Heart left ventricle (tissue), 16 donors: ENCODE results near the gene GLYR1. TPM values are rescaled to one million over a fixed set of nuclear protein-coding genes. Genes with fewer than 3 reads are reported as not detected.

ENCODE experiments used
- ATAC-seq, 4 donors: fragments of 200-7000 bp; cut with Tn5 transposase; one replicate each; pipeline ENCODE4 v1.9.1; 2020 to 2022; ENCODE audit warnings: moderate library complexity in 4 of 4, mild to moderate bottlenecking in 3 of 4, moderate number of reproducible peaks in 1 of 4
- DNase-seq, 5 donors: peaks; one replicate each; pipeline ENCODE4 v3.0.0-alpha.2; 2020
- H3K27ac ChIP-seq, 12 donors: fragments of 200-600 bp; sonication (generic) in 4 of 12; one replicate each; pipeline versions ENCODE4 v1.5.0 to v1.8.0; 2016 to 2022; ENCODE audit warnings: mild to moderate bottlenecking in 2 of 12
- H3K27me3 ChIP-seq, 9 donors: fragments of 200-600 bp; sonication (generic) in 2 of 9; one replicate each; pipeline versions ENCODE4 v1.5.1 to v1.8.0; 2016 to 2022; ENCODE audit warnings: mild to moderate bottlenecking in 3 of 9
- H3K36me3 ChIP-seq, 9 donors: fragments of 200-600 bp; sonication (generic) in 2 of 9; one replicate each; pipeline versions ENCODE4 v1.5.0 to v1.8.0; 2018 to 2022; ENCODE audit warnings: mild to moderate bottlenecking in 2 of 9
- H3K4me1 ChIP-seq, 12 donors: fragments of 200-600 bp; sonication (generic) in 4 of 12; one replicate each; pipeline versions ENCODE4 v1.5.0 to v1.8.0; 2016 to 2022; ENCODE audit warnings: mild to moderate bottlenecking in 3 of 12
- H3K4me3 ChIP-seq, 12 donors: fragments of 200-600 bp; sonication (generic) in 4 of 12; one replicate each; pipeline versions ENCODE4 v1.5.0 to v1.8.0; 2017 to 2022; ENCODE audit warnings: mild to moderate bottlenecking in 9 of 12, moderate library complexity in 4 of 12
- H3K9me3 ChIP-seq, 12 donors: fragments of 200-600 bp; sonication (generic) in 4 of 12; one replicate each; pipeline versions ENCODE4 v1.5.0 to v1.8.0; 2016 to 2022; ENCODE audit warnings: mild to moderate bottlenecking in 1 of 12
- POLR2A ChIP-seq, 2 donors: fragments of 450-650 bp; IDR thresholded peaks; one replicate each; pipeline ENCODE4 v1.6.1; 2017; ENCODE audit warnings: antibody characterized with exemption in 2 of 2, mild to moderate bottlenecking in 2 of 2, moderate library complexity in 2 of 2
- WGBS, 4 donors: extraction: QIAGEN DNeasy Blood & Tissue Kit in 2 of 4; methylation state at CpG; one replicate each; pipeline versions ENCODE4 v1.1.5 to v1.1.7; 2013 to 2018; 5-methylcytosine and 5-hydroxymethylcytosine counted together
- intact Hi-C, 10 donors: fragments of 100-400 bp; cut with DNase I; formaldehyde crosslinking; loops; one replicate each; pipeline versions ENCODE4 v1.11.1 to v1.14.2; 2022
- polyA plus RNA-seq, 2 donors: library from polyadenylated mRNA; stranded (reverse); fragments of 200-250 nt; gene quantifications; one replicate each; pipeline ENCODE4 v1.2.3, GENCODE V29; 2013
- total RNA-seq, 9 donors: library from RNA; depleted of rRNA in 2 of 9; stranded (reverse); fragments of >200 nt in 2 of 9; fragmentation: NEBNext Ultra II Directional in 3 of 9; extraction: Animal tissue kit (Norgen Biotek cat#: 25700) in 3 of 9; gene quantifications; one replicate each; pipeline versions ENCODE4 v1.1.0 to v1.2.4, GENCODE V29; 2016 to 2023
- TF ChIP-seq, protein P1 (sequence below), 12 donors: fragments of 200-600 bp; sonication (generic) in 4 of 12; IDR thresholded peaks; one replicate each; pipeline versions ENCODE4 v1.5.0 to v1.8.0; 2018 to 2022; ENCODE audit warnings: antibody characterized with exemption in 12 of 12, mild to moderate bottlenecking in 5 of 12
- donor health status: ischemic (EF 13 %, LVEDD 7.1; RV severe dilation, severe dysfunction).
- donor health status: healthy with polysubstance abuse.
- donor health status: DM: no; HTN: yes; CAD: no.
- donor health status: DM: no; HTN: no; CAD: no.
- donor health status: ischemic (EF 25% LVEDD 6.9; RV normal size, moderate dysfunction).
- donor health status: ischemic (EF 25% LVEDD 5.7; RV mildly dilated, moderate dysfunction).
- donor health status: healthy.
- donor health status: DM: yes; HTN: yes; CAD: no.
- donor health status: ischemic (EF 35%, LVEDD 5.7; RV mildly dilated, moderate dysfunction).
- donor health status: nonischemic (EF 11% LVEDD 7.7; RV severe dilation, severe dysfunction).
- donor health status: DM: yes; HTN: yes; CAD: no.
- donor health status: PGD.
- donor health status: ischemic (EF 29% LVEDD 5.4; RV normal size, mild dysfunction).
- donor health status: nonischemic (EF 23%, LVEDD 6.1; RV moderate dilation, normal function).

GLYR1 gene
- total and polyA plus RNA-seq, 11 donors: 51.3 to 96.6 (median 74.9) TPM

GRCh38 chr16:4780235-4780634 is 66.9 kb downstream of the GLYR1 start:
- intact Hi-C loops: no loop called here

GRCh38 chr16:4778050-4778392 is 69.1 kb downstream of the GLYR1 start:
- H3K27me3 ChIP-seq: no peaks in the 10 kb centered on the region
- DNase-seq (no peak), ATAC-seq (no peak)
- H3K4me1 ChIP-seq: no peaks in the 10 kb centered on the region
- H3K27ac ChIP-seq: no peak overlapping the region
- 86 to 90% (median 89%) methylated on average over 4 to 5 of the region's 5 CpGs for WGBS, 4 donors
- no peak overlapping the region for H3K4me3 ChIP-seq
- intact Hi-C loops: no loop called here
- TF ChIP-seq, protein P1, sequence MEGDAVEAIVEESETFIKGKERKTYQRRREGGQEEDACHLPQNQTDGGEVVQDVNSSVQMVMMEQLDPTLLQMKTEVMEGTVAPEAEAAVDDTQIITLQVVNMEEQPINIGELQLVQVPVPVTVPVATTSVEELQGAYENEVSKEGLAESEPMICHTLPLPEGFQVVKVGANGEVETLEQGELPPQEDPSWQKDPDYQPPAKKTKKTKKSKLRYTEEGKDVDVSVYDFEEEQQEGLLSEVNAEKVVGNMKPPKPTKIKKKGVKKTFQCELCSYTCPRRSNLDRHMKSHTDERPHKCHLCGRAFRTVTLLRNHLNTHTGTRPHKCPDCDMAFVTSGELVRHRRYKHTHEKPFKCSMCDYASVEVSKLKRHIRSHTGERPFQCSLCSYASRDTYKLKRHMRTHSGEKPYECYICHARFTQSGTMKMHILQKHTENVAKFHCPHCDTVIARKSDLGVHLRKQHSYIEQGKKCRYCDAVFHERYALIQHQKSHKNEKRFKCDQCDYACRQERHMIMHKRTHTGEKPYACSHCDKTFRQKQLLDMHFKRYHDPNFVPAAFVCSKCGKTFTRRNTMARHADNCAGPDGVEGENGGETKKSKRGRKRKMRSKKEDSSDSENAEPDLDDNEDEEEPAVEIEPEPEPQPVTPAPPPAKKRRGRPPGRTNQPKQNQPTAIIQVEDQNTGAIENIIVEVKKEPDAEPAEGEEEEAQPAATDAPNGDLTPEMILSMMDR (IDR thresholded peaks at IDR 0.05): no peak
- TF ChIP-seq POLR2A (IDR thresholded peaks at IDR 0.05): no peak
- H3K36me3 ChIP-seq: no peaks in the 10 kb centered on the region
- H3K9me3 ChIP-seq: no peaks in the 10 kb centered on the region

More at GRCh38 chr16:4780235-4780634, 66.9 kb downstream of the GLYR1 start:
- Histone ChIP-seq H3K4me3 (no peak overlapping the region), H3K9me3 (no peaks in the 10 kb centered on the region), H3K27me3 (no peaks in the 10 kb centered on the region), H3K27ac (no peak overlapping the region), H3K4me1 (no peaks in the 10 kb centered on the region), H3K36me3 (no peaks in the 10 kb centered on the region)
- WGBS, 4 donors: 84 to 92% (median 88%) methylated on average over 4 of the region's 4 CpGs
- no peak for DNase-seq
- TF ChIP-seq POLR2A (IDR thresholded peaks at IDR 0.05): no peak
- TF ChIP-seq, protein P1 (IDR thresholded peaks at IDR 0.05): no peak
- no peak for ATAC-seq

DNA sequence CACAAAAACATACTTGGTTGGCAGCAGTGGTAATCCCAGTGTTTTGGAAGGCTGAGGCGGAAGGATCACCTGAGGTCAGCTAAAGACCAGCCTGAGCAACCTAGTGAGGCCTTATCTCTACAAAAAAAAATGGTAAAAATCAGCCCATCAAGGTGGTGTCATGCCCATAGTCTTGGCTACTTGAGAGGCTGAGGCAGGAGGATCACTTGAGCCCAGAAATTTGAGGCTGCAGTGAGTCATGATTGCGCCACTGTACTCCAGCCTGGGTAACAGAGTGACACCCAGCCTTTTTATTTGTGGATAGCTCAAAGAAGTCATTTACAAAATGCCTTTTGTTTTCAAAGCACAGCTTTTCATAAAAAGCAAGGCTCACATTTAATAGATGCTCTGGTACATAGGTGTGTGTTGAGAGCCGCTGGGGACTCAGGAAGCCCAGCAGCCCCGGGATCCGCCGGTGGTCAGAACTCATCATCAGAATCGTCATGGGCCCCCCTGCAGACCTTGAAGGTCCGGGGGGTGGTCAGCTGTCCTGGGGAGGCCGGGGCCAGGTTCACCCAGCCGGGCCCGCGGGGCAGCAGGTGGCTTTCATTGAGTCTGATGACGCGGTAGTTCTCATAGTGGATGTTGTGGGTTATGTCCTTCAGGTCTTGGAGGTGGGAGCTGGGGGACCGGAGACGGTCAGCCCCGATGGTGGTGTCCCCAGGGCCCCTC is 69.6 kb downstream of the GLYR1 start:
- no peaks in the 10 kb centered on the region for H3K27me3 ChIP-seq
- WGBS, 4 donors: 71 to 87% (median 85%) methylated on average over 10 to 17 of the region's 17 CpGs
- TF ChIP-seq POLR2A (IDR thresholded peaks at IDR 0.05): no peak
- TF ChIP-seq, protein P1 (IDR thresholded peaks at IDR 0.05): no peak
- no peaks in the 10 kb centered on the region for H3K9me3 ChIP-seq
- no peak overlapping the region for H3K4me3 ChIP-seq
- H3K27ac ChIP-seq: no peak overlapping the region
- no peaks in the 10 kb centered on the region for H3K4me1 ChIP-seq
- intact Hi-C loops: no loop called here
- ATAC-seq (no peak), DNase-seq (no peak)
- no peaks in the 10 kb centered on the region for H3K36me3 ChIP-seq

DNA sequence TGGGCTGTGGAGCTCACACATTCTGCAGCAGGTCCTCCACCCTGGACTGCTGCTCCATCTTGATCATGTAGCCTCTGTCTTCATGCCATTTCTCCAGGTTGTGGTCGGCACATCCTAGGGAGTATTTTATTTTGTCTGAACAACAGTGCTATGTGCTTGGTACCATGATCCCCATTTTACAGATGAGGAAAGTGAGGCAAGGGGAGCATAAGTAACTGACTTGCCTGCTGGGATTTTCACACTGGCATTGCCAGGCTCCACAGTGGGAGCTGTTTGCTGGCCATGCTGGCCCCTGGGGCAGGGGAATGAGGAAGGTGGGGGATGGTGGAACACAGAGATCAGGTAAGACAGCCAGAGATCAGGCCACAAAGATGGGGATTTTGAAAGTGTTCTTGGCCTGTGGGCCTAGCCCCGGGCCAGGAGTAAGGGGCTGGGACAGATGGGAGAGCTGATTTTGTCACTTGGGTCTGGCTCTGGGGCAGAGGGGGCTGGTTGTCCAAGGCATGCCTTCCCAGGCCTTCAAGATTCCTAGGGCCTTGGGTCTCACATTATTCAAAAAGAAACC is 70.9 kb downstream of the GLYR1 start:
- H3K9me3 ChIP-seq: no peaks in the 10 kb centered on the region
- no peak overlapping the region for H3K27ac ChIP-seq
- intact Hi-C loops: no loop called here
- H3K27me3 ChIP-seq: no peaks in the 10 kb centered on the region
- 88 to 89% (median 89%) methylated on average over 2 of the region's 2 CpGs for WGBS, 4 donors
- H3K4me3 ChIP-seq: no peak overlapping the region
- ATAC-seq (no peak), DNase-seq (no peak)
- no peaks in the 10 kb centered on the region for H3K36me3 ChIP-seq
- no peak for TF ChIP-seq POLR2A (IDR thresholded peaks at IDR 0.05)
- TF ChIP-seq, protein P1 (IDR thresholded peaks at IDR 0.05): no peak
- H3K4me1 ChIP-seq: no peaks in the 10 kb centered on the region
